ENCODE results near the gene GPRC5C. TPM values are rescaled to one million over a fixed set of nuclear protein-coding genes. Genes with fewer than 3 reads are reported as not detected.

The GPRC5C gene
- total and polyA plus RNA-seq, 2 donors (not counting 3 experiments of a cell fraction or from before 2014, with no cell fraction given) = not detected

DNA sequence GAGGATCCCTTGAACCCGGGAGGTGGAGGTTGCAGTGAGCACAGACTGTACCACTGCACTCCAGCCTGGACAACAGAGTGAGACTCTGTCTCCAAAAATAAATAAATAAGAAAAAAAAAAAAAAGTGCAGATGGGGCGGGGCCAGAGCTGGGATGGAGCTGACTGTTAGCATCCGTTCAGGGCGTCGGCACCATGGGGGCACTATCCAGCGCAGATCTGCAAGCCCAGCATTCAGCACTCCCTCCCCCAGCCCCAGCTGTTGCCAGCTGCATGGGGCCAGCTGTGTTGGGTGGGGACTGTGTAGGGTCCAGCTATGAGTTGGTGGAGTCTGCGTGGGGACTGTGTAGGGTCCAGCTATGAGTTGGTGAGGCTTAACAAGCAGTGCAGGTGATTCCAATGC is 13.3 kb downstream of the GPRC5C start:
- Histone ChIP-seq H3K4me3 (replicated peaks in 1 of 3; ENCODE audit: insufficient read depth in 1 of 3, low read depth in 1 of 3, low read length in 3 of 3) (no peak overlapping the region), H3K4me1 (ENCODE audit: control insufficient read depth, extremely low read depth, insufficient read depth, low read length) (no peaks in the 10 kb centered on the region), H3K79me2 (ENCODE audit: control insufficient read depth, insufficient read depth, low read length) (no peaks in the 10 kb centered on the region), H3K9ac (replicated peaks; ENCODE audit: extremely low read depth, insufficient read depth, low read length) (no peak overlapping the region), H3K36me3 (ENCODE audit: control insufficient read depth in 2 of 2, extremely low read depth in 1 of 2, insufficient read depth in 2 of 2, low read length in 2 of 2) (no peaks in the 10 kb centered on the region), H3K4me2 (ENCODE audit: insufficient read depth, low read length) (no peak overlapping the region), H3K27me3 (ENCODE audit: control insufficient read depth in 2 of 2, insufficient read depth in 2 of 2, low read length in 2 of 2) (no peaks in the 10 kb centered on the region), H4K20me1 (replicated peaks; ENCODE audit: control insufficient read depth, extremely low read depth, insufficient read depth, low read length) (no peaks in the 10 kb centered on the region), H3K9me3 (replicated peaks; ENCODE audit: control insufficient read depth, insufficient read depth, low read length) (no peaks in the 10 kb centered on the region), H3K27ac (ENCODE audit: insufficient read depth, low read depth, low read length) (no peak overlapping the region), H2AFZ (ENCODE audit: low read depth, low read length) (no peak overlapping the region), H3K9me1 (replicated peaks; ENCODE audit: control insufficient read depth, extremely low read depth, insufficient read depth, low read length) (no peaks in the 10 kb centered on the region)
- TF ChIP-seq, protein P1, sequence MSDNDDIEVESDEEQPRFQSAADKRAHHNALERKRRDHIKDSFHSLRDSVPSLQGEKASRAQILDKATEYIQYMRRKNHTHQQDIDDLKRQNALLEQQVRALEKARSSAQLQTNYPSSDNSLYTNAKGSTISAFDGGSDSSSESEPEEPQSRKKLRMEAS (IDR thresholded peaks at IDR 0.05; ENCODE audit: insufficient read depth, insufficient read length) = no peak
- TF ChIP-seq EZH2 (IDR thresholded peaks at IDR 0.05; ENCODE audit: borderline replicate concordance, low read depth, low read length, severe bottlenecking) (no peak), GATA2 (IDR thresholded peaks at IDR 0.05; ENCODE audit: insufficient read depth, insufficient read length, low read depth, low read length) (no peak), POLR2AphosphoS5 (IDR thresholded peaks at IDR 0.05; ENCODE audit: insufficient read depth, low read depth, low read length) (no peak), MYC (IDR thresholded peaks at IDR 0.05; ENCODE audit: low read depth, low read length) (no peak), FOS (IDR thresholded peaks at IDR 0.05; ENCODE audit: borderline replicate concordance, insufficient read depth, low read length) (no peak), JUN (IDR thresholded peaks at IDR 0.05; ENCODE audit: borderline replicate concordance, insufficient read depth, insufficient read length, low read depth) (no peak), POLR2A (IDR thresholded peaks at IDR 0.05; ENCODE audit: low read depth, low read length) (no peak)
- TF ChIP-seq, protein P2, sequence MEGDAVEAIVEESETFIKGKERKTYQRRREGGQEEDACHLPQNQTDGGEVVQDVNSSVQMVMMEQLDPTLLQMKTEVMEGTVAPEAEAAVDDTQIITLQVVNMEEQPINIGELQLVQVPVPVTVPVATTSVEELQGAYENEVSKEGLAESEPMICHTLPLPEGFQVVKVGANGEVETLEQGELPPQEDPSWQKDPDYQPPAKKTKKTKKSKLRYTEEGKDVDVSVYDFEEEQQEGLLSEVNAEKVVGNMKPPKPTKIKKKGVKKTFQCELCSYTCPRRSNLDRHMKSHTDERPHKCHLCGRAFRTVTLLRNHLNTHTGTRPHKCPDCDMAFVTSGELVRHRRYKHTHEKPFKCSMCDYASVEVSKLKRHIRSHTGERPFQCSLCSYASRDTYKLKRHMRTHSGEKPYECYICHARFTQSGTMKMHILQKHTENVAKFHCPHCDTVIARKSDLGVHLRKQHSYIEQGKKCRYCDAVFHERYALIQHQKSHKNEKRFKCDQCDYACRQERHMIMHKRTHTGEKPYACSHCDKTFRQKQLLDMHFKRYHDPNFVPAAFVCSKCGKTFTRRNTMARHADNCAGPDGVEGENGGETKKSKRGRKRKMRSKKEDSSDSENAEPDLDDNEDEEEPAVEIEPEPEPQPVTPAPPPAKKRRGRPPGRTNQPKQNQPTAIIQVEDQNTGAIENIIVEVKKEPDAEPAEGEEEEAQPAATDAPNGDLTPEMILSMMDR (IDR thresholded peaks at IDR 0.05; ENCODE audit: extremely low read depth in 1 of 2, insufficient read depth in 1 of 2, low read depth in 1 of 2, low read length in 2 of 2) = no peak
- no peak for FAIRE-seq
- no peak for DNase-seq (ENCODE audit: low read depth, low spot score)
- ChIA-PET CTCF (interaction anchor here (1.1 to 2.1 kb wide), 2 partner anchors 12 to 66 kb away, joined by 3 to 8 read pairs; no protein-coding TSS in a partner anchor), POLR2A (no interaction called here)
- dilution Hi-C loops (cut with MboI; ENCODE audit: extremely low pct_ligation_motif_present, low sequenced_read_pairs) (no loop called here), intact Hi-C loops (cut with micrococcal nuclease) (no loop called here)
- BruUV-seq (replicated peaks) = no TSS peak
